Heart left ventricle (tissue), 13 donors: ENCODE measurements around the gene CEBPA.

Experiments
- POLR2A ChIP-seq, 2 donors: fragments of 450-650 bp; IDR thresholded peaks; one replicate each; pipeline ENCODE4 v1.6.1; 2017; ENCODE audit warnings: antibody characterized with exemption in 2 of 2, mild to moderate bottlenecking in 2 of 2, moderate library complexity in 2 of 2
- TF ChIP-seq, protein P1 (sequence below), 12 donors: fragments of 200-600 bp; sonication (generic) in 4 of 12; IDR thresholded peaks; one replicate each; pipeline versions ENCODE4 v1.5.0 to v1.8.0; 2018 to 2022; ENCODE audit warnings: antibody characterized with exemption in 12 of 12, mild to moderate bottlenecking in 5 of 12
- donor health status: ischemic (EF 13 %, LVEDD 7.1; RV severe dilation, severe dysfunction).
- donor health status: DM: no; HTN: yes; CAD: no.
- donor health status: DM: no; HTN: no; CAD: no.
- donor health status: ischemic (EF 25% LVEDD 6.9; RV normal size, moderate dysfunction).
- donor health status: ischemic (EF 25% LVEDD 5.7; RV mildly dilated, moderate dysfunction).
- donor health status: ischemic (EF 35%, LVEDD 5.7; RV mildly dilated, moderate dysfunction).
- donor health status: nonischemic (EF 11% LVEDD 7.7; RV severe dilation, severe dysfunction).
- donor health status: DM: yes; HTN: yes; CAD: no.
- donor health status: PGD.
- donor health status: ischemic (EF 29% LVEDD 5.4; RV normal size, mild dysfunction).
- donor health status: nonischemic (EF 23%, LVEDD 6.1; RV moderate dilation, normal function).

DNA sequence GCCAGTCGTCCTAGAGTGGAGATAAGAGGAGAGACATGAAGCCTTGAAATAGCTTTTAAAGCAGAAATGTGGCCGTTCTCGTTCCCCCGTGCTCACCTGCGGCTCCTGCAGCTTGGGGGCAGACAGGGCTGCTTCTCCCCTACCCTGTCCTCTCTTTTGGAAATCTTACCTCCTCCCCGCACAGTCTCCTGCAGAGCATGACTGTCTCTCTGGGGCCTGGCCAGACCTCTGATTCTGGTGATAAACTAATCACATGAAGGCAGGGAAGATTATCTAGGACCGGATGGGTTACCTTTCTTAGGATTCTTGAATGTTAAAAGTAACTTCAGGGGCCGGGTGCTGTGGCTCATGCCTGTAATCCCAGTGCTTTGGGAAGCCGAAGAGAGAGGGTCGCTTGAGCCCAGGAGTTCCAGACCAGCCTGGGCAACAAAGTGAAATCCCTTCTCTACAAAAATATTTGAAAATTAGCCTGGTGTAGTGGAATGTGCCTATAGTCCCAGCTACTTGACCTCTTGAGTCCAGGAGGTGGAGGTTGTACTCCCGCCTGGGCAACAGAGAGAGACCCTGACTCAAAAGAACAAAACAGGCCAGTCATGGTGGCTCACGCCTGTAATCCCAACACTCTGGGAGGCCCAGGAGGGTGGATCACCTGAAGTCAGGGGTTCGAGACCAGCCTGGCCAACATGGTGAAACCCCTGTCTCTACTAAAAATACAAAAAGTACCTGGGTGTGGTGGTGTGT lies 8.1 kb downstream of the CEBPA start:
- TF ChIP-seq, protein P1, sequence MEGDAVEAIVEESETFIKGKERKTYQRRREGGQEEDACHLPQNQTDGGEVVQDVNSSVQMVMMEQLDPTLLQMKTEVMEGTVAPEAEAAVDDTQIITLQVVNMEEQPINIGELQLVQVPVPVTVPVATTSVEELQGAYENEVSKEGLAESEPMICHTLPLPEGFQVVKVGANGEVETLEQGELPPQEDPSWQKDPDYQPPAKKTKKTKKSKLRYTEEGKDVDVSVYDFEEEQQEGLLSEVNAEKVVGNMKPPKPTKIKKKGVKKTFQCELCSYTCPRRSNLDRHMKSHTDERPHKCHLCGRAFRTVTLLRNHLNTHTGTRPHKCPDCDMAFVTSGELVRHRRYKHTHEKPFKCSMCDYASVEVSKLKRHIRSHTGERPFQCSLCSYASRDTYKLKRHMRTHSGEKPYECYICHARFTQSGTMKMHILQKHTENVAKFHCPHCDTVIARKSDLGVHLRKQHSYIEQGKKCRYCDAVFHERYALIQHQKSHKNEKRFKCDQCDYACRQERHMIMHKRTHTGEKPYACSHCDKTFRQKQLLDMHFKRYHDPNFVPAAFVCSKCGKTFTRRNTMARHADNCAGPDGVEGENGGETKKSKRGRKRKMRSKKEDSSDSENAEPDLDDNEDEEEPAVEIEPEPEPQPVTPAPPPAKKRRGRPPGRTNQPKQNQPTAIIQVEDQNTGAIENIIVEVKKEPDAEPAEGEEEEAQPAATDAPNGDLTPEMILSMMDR (IDR thresholded peaks at IDR 0.05) = no peak
- TF ChIP-seq POLR2A (IDR thresholded peaks at IDR 0.05) = no peak
